Gastrocnemius medialis (tissue), 4 donors: ENCODE data around the gene CALHM2.

Experiments used
- POLR2A ChIP-seq, 2 donors: fragments of 450-650 bp; IDR thresholded peaks; one replicate each; pipeline ENCODE4 v1.6.1; 2017; ENCODE audit warnings: antibody characterized with exemption in 2 of 2, mild to moderate bottlenecking in 2 of 2, moderate library complexity in 2 of 2
- TF ChIP-seq, protein P1 (sequence below), 5 experiments: fragments of 450-650 bp in 3 of 5; fragments of 200-600 bp in 2 of 5; sonication (generic) in 2 of 5; IDR thresholded peaks in 4 of 5; conservative IDR thresholded peaks in 1 of 5; 1 replicate in 4 of 5; 2 replicates in 1 of 5; pipeline ENCODE4 v1.5.1; 2016 to 2019; ENCODE audit warnings: antibody characterized with exemption in 5 of 5, mild to moderate bottlenecking in 3 of 5, moderate library complexity in 3 of 5

DNA sequence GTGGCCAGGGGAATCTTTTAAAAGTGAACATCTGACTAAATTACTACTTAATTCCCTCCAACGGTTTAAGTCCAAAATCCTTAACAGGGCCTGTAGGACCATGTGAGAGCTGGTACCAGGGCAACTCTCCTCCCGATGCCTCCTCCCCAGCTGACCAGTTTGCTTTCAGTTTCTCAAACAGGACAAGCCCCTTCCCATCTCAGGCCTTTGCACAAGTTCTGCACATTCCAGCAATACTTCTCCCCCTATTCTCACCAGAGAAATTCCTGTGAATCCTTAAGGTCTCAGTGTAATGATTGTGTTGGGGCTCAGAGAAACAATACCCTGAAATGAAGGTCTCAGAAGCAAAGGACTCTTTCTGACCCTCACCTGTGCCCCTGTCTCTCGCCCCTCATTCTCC is 14.6 kb upstream of the CALHM2 start:
- TF ChIP-seq, protein P1, sequence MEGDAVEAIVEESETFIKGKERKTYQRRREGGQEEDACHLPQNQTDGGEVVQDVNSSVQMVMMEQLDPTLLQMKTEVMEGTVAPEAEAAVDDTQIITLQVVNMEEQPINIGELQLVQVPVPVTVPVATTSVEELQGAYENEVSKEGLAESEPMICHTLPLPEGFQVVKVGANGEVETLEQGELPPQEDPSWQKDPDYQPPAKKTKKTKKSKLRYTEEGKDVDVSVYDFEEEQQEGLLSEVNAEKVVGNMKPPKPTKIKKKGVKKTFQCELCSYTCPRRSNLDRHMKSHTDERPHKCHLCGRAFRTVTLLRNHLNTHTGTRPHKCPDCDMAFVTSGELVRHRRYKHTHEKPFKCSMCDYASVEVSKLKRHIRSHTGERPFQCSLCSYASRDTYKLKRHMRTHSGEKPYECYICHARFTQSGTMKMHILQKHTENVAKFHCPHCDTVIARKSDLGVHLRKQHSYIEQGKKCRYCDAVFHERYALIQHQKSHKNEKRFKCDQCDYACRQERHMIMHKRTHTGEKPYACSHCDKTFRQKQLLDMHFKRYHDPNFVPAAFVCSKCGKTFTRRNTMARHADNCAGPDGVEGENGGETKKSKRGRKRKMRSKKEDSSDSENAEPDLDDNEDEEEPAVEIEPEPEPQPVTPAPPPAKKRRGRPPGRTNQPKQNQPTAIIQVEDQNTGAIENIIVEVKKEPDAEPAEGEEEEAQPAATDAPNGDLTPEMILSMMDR (IDR thresholded peaks at IDR 0.05 in 4 of 5, conservative IDR thresholded peaks at IDR 0.05 in 1 of 5) = no peak
- TF ChIP-seq POLR2A (IDR thresholded peaks at IDR 0.05) = no peak
